Left lobe of liver (tissue), 2 donors: Measurements from ENCODE around the gene CCL17. TPM values are rescaled to one million over a fixed set of nuclear protein-coding genes. Genes with fewer than 3 reads are reported as not detected.
"Not testable (repeated sequence)": the region's sequence is repeated elsewhere in the genome, so short reads cannot be mapped to it uniquely, and the experiment has no call there.

Experiments
- ATAC-seq: fragments of 200-7000 bp; cut with Tn5 transposase; one replicate; pipeline ENCODE4 v1.9.1; 2020; ENCODE audit warnings: mild to moderate bottlenecking, moderate library complexity
- DNase-seq: peaks from one replicate; pipeline ENCODE4 v3.0.0-alpha.2; 2020; ENCODE audit warnings: low spot score
- total RNA-seq: library from RNA; stranded (reverse); gene quantifications from one replicate; pipeline ENCODE4 v1.2.1, GENCODE V29; 2021
- donor health status: DM: no; HTN: no; CAD: no; lungs with moderate emphysema.
- donor health status: DM: no; HTN: yes; CAD: no.

The CCL17 gene
- total RNA-seq, 1 donor from 2014 or later = not detected

DNA sequence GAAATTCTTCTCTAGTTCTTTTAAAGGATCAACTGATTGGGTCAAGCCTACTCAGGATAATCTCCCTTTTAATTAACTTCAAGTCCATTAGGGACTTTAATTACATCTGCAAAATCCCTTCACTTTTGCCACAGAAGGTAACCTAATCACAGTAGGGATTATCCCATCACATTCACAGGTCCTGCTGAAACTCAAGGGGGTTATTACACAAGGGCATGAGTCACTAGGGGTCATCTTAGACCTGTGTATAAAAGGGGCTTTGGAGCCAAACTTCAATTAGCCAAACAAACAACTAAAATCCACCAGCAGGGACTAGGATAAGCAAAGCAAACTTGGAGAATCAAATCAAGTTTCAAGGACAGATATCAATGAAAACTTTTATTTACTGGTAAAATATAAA is 23.3 kb downstream of the CCL17 start:
- ATAC-seq (no peak), DNase-seq (no peak)

DNA sequence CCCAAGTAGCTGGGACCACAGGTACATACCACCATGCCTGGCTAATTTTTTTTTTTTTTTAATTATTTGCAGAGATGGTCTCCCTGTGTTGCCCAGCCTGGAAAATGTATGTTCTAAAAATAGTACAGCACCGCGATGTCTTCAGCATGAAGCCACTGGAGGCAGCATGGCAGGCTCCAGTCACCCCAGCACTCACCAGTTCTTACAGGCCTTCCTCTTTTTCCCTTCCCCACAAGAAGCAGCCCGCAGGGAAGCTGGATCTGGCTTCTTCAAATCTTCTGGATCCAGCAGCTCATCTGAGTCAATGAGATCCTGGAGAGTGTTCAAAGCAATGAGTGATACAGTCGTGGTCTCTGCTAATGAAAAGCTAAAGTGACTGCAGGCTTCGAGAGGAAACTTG is 26.4 kb downstream of the CCL17 start:
- ATAC-seq = no peak
- no peak for DNase-seq

DNA sequence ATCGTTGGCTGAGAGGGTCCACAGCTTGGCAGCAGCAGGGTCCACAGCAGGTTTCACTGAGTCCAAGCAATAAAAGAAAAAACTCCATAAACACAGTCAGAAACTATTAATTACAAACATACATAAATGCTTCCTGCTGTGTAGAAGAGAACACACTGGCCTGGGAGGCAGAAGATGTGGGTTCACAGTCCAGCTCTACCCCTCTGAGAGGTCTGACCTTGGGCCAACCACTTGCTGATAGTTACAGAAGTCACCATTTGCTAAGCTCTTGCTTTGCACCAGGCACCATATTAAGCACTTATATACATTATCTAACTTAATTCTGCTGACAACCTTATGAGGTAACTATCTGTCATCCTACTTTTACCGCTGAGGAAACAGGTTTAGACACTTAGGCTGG is 27.9 kb downstream of the CCL17 start:
- no peak for DNase-seq
- ATAC-seq = peak; percentile 80

- peak; percentile 27 for ATAC-seq
Measured at GRCh38 chr16:57432989-57433388, 28.4 kb downstream of the CCL17 start.

DNA sequence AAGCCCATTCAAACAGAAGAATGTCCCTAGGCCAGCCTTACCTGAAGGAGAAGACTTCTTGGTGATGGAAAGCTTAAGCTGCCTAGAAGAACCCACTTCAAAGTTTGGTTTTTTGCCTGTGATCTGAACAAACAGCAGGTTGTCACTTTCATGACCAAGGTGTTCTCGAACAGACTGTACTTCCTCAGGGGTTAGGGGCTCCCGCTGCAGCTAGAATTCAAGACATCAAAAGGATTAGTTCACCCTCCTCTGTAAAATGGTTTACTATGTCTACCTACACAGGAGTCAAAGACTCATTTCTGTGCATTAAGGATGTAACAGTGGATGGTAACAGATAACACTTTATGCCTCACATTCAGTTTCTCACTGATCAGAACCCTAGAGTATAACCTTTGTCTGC is 29.4 kb downstream of the CCL17 start:
- ATAC-seq (no peak), DNase-seq (no peak)

More at GRCh38 chr16:57432989-57433388, 28.4 kb downstream of the CCL17 start:
- no peak for DNase-seq

- ATAC-seq (no peak), DNase-seq (no peak)
Measured at GRCh38 chr16:57435838-57436237, 31.3 kb downstream of the CCL17 start.

GRCh38 chr16:57439947-57440346 is 35.4 kb downstream of the CCL17 start:
- not testable (repeated sequence) for ATAC-seq, DNase-seq

GRCh38 chr16:57440551-57440950 is 36.0 kb downstream of the CCL17 start:
- not testable (repeated sequence) for DNase-seq, ATAC-seq

DNA sequence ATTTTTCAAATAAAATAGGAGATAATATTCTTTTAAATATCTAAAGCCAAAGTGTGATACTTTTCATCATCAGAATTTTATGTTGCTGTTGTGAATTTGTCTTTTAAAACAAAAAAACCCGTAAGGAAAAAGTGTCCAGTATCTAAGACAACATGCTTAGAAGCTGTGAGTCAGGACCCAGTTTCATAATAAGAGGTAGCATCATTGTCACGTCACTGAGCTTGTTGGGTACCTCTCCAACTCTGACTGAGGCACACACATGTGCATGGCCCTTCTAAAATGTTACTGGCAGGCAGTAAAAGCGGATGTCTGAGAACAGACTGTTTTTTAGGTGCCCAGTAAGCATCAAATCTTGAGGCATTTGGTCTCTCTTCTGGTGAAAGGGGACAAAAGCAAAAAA is 40.1 kb downstream of the CCL17 start:
- no peak for DNase-seq
- ATAC-seq = no peak

- DNase-seq (no peak), ATAC-seq (no peak)
Measured at GRCh38 chr16:57445510-57445909, 40.9 kb downstream of the CCL17 start.

DNA sequence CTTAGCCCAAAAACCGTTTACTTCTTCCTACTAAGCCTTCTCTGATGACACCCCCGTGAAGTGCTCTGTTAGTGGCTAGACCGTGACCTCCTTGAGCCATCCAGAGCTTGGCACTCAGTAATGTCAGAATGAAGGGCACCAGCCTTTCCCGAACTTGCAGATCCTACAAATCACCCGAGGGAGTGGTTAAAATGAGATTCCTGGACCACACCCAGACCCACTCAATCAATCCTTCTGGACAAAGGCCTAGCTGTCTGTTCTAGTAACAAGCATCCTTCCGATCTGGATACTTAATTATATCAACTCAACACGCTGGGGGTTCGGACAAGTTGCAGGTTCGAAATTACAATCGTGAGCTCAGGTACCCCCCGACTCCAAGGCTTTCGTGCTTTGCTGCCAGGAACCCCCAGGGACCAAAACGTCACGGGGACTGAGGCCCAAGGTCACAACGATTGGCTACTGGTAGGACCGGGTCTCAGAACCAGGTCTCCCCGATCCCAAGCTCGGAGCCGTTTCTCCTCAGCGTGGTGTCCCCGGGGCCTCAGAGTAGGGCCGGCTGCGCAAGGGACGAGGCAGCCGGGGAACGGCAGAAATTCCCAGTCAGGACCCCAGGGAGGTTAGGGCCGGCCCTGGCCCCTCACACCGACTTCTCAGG is 42.1 kb downstream of the CCL17 start:
- DNase-seq (peak; percentile 58), ATAC-seq (peak; percentile 25)

- peak; percentile 95 for DNase-seq
- peak; percentile 98 for ATAC-seq
Measured at GRCh38 chr16:57447186-57447962, 42.8 kb downstream of the CCL17 start, which contains the start of the genes CIAPIN1 and COQ9. TSS of gene CIAPIN1 (minus strand) at chr16:57447385. CDS start at chr16:57440928, 6,457 bp downstream. TSS of gene COQ9 (plus strand) at chr16:57447479. CDS start at chr16:57447506, 27 bp downstream.

- ATAC-seq (no peak), DNase-seq (no peak)
Measured at GRCh38 chr16:57452021-57452420, 47.5 kb downstream of the CCL17 start.

- DNase-seq (peak; percentile 89), ATAC-seq (peak; percentile 97)
Measured at GRCh38 chr16:57462209-57462977, 57.8 kb downstream of the CCL17 start, which contains the start of gene POLR2C. TSS of gene POLR2C (plus strand) at chr16:57462679. CDS start at chr16:57462725, 46 bp downstream.

- DNase-seq (no peak), ATAC-seq (peak; percentile 58)
Measured at GRCh38 chr16:57462978-57463362, 58.4 kb downstream of the CCL17 start.

DNA sequence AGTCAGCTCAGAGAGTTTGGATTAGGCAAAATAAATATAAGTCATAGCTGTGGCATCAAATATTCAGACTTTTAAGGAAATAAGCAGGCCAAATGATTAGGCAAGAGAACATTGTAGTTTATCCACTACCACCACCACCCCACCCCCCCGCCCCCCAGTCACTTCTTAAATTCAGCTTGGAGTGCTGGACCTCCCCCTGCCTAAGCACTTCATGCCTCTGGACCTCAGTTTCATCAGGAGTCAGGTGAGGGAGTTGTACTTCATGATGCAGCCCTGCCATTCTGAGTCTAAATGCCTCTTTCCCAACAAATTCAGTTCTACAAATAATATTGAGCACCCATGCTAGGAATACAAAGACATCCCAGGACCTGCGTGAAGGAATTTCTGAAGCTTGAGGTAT is 60.0 kb downstream of the CCL17 start:
- no peak for ATAC-seq
- DNase-seq = no peak

Other genes starting within 250 kb of the CCL17 start
- 26.6 TPM for gene PSME3IP1, start 218.7 kb upstream of the CCL17 start, total RNA-seq
- gene RSPRY1, start 218.4 kb upstream of the CCL17 start, total RNA-seq = 18.1 TPM
- 17.1 TPM for gene ARL2BP, start 159.5 kb upstream of the CCL17 start, total RNA-seq
- gene PLLP, start 120.1 kb upstream of the CCL17 start, total RNA-seq = 7.5 TPM
- gene CCL22, start 46.0 kb upstream of the CCL17 start, total RNA-seq = 0.40 TPM
- 13.8 TPM for gene CX3CL1, start 32.3 kb upstream of the CCL17 start, total RNA-seq
- gene CIAPIN1, start 42.6 kb downstream of the CCL17 start, total RNA-seq = 21.3 TPM
- 64.5 TPM for gene COQ9, start 42.7 kb downstream of the CCL17 start, total RNA-seq
- gene POLR2C, start 57.9 kb downstream of the CCL17 start, total RNA-seq = 34.1 TPM
- 43.9 TPM for gene DOK4, start 81.7 kb downstream of the CCL17 start, total RNA-seq
- 0.83 TPM for gene CCDC102A, start 131.8 kb downstream of the CCL17 start, total RNA-seq
- 0.10 TPM for gene ADGRG5, start 137.9 kb downstream of the CCL17 start, total RNA-seq
- gene ADGRG1, start 223.9 kb downstream of the CCL17 start, total RNA-seq = 5.1 TPM